Endothelial cell of umbilical vein (primary cell): ENCODE results near the gene TPMT. TPM values are rescaled to one million over a fixed set of nuclear protein-coding genes. Genes with fewer than 3 reads are reported as not detected.

Experiments used
- BruUV-seq: library from RNA; stranded (reverse); fragments of 400-500 nt; replicated peaks from 2 replicates; lab custom pipeline; 2021; lab: Mats Ljungman, UMichigan
- CTCF ChIA-PET: fragments of 300-600, 350-600 bp; sonication (Branson Sonifier 250); formaldehyde crosslinking; loops from one replicate; lab custom pipeline; 2021; ENCODE audit warnings: antibody characterized with exemption, inconsistent platforms; lab: Charles Lee
- POLR2A ChIA-PET: fragments of 300-600, 350-600 bp; sonication (Branson Sonifier 250); formaldehyde crosslinking; loops from one replicate; lab custom pipeline; 2021; ENCODE audit warnings: antibody characterized with exemption, inconsistent platforms; lab: Charles Lee
- DNase-seq: peaks from one replicate; pipeline ENCODE4 v3.0.0-alpha.2; 2011; ENCODE audit warnings: low read depth, low spot score
- FAIRE-seq: peaks from 2 replicates; lab custom pipeline; 2011; peaks lifted over from hg19 to GRCh38; lab: Jason Lieb, UNC
- H2AFZ ChIP-seq: 2 replicates; pipeline ENCODE4 v1.6.0; 2012; ENCODE audit warnings: low read depth, low read length, control low read depth, inconsistent platforms
- H3K27ac ChIP-seq: 2 replicates; pipeline ENCODE4 v1.5.1; 2011; ENCODE audit warnings: low read depth, mild to moderate bottlenecking, control low read depth, low read length, moderate library complexity; ENCODE audit not compliant: insufficient read depth
- H3K27me3 ChIP-seq, 2 experiments: 2 replicates each; pipeline versions ENCODE4 v1.6.0 to v1.6.1; 2011; ENCODE audit warnings: low read length in 2 of 2, mixed read lengths in 1 of 2; ENCODE audit not compliant: control insufficient read depth in 2 of 2, insufficient read depth in 2 of 2
- H3K36me3 ChIP-seq, 2 experiments: 2 replicates in 1 of 2; 3 replicates in 1 of 2; pipeline ENCODE4 v1.5.1; 2011; ENCODE audit warnings: low read length in 2 of 2, mild to moderate bottlenecking in 1 of 2, moderate library complexity in 1 of 2; ENCODE audit not compliant: control insufficient read depth in 2 of 2, insufficient read depth in 2 of 2; ENCODE audit errors: extremely low read depth in 1 of 2
- H3K4me1 ChIP-seq: 3 replicates; pipeline ENCODE4 v1.5.1; 2011; ENCODE audit warnings: mild to moderate bottlenecking, low read length; ENCODE audit not compliant: control insufficient read depth, insufficient read depth; ENCODE audit errors: extremely low read depth
- H3K4me2 ChIP-seq: 2 replicates; pipeline ENCODE4 v1.6.1; 2011; ENCODE audit warnings: low read length, control low read depth, mixed read lengths; ENCODE audit not compliant: insufficient read depth
- H3K4me3 ChIP-seq, 3 experiments: fragments of 200-600 bp in 1 of 3; sonication (generic), shearing (Covaris generic) in 1 of 3; replicated peaks in 1 of 3; 2 replicates each; pipeline ENCODE4 v1.5.1; 2011 to 2016; ENCODE audit warnings: control low read depth in 3 of 3, low read length in 3 of 3, mild to moderate bottlenecking in 2 of 3, inconsistent platforms in 1 of 3, low read depth in 1 of 3, moderate library complexity in 1 of 3; ENCODE audit not compliant: insufficient read depth in 1 of 3
- H3K79me2 ChIP-seq: 2 replicates; pipeline ENCODE4 v1.6.0; 2012; ENCODE audit warnings: low read length, inconsistent platforms; ENCODE audit not compliant: control insufficient read depth, insufficient read depth
- H3K9ac ChIP-seq: replicated peaks from 2 replicates; pipeline ENCODE3; 2011; ENCODE audit warnings: low read length, control low read depth; ENCODE audit not compliant: insufficient read depth; ENCODE audit errors: extremely low read depth
- H3K9me1 ChIP-seq: replicated peaks from 3 replicates; pipeline ENCODE4 v1.6.0; 2011; ENCODE audit warnings: mild to moderate bottlenecking, low read length; ENCODE audit not compliant: control insufficient read depth, insufficient read depth; ENCODE audit errors: extremely low read depth
- H3K9me3 ChIP-seq: replicated peaks from 2 replicates; pipeline ENCODE4 v1.5.1; 2012; ENCODE audit warnings: low read length, inconsistent platforms; ENCODE audit not compliant: control insufficient read depth, insufficient read depth
- H4K20me1 ChIP-seq: replicated peaks from 2 replicates; pipeline ENCODE3; 2011; ENCODE audit warnings: mild to moderate bottlenecking, low read length; ENCODE audit not compliant: control insufficient read depth, insufficient read depth; ENCODE audit errors: extremely low read depth
- CTCF ChIP-seq, 2 donors: IDR thresholded peaks; 1 replicate in 1 of 2; 2 replicates in 1 of 2; pipeline ENCODE4 v1.5.1; 2011; ENCODE audit warnings: low read length in 2 of 2, mild to moderate bottlenecking in 2 of 2, moderate library complexity in 2 of 2, control low read depth in 1 of 2, inconsistent platforms in 1 of 2, low read depth in 1 of 2; ENCODE audit not compliant: insufficient read depth in 1 of 2; ENCODE audit errors: extremely low read depth in 1 of 2
- EZH2 ChIP-seq: IDR thresholded peaks from 2 replicates; pipeline ENCODE4 v1.6.1; 2012; ENCODE audit warnings: borderline replicate concordance, low read depth, mild to moderate bottlenecking, moderate library complexity, low read length, inconsistent platforms; ENCODE audit not compliant: severe bottlenecking
- FOS ChIP-seq: IDR thresholded peaks from 2 replicates; pipeline ENCODE4 v1.6.1; 2011; ENCODE audit warnings: mild to moderate bottlenecking, low read length, moderate library complexity, borderline replicate concordance; ENCODE audit not compliant: insufficient read depth
- GATA2 ChIP-seq: IDR thresholded peaks from 2 replicates; pipeline ENCODE4 v1.7.0; 2011; ENCODE audit warnings: low read depth, mild to moderate bottlenecking, moderate library complexity, mixed read lengths, low read length; ENCODE audit not compliant: insufficient read length, insufficient read depth
- JUN ChIP-seq: IDR thresholded peaks from 2 replicates; pipeline ENCODE4 v1.6.1; 2011; ENCODE audit warnings: borderline replicate concordance, low read depth; ENCODE audit not compliant: insufficient read length, insufficient read depth
- MAX ChIP-seq: IDR thresholded peaks from 2 replicates; pipeline ENCODE4 v1.6.1; 2011; ENCODE audit not compliant: insufficient read depth, insufficient read length
- MYC ChIP-seq: IDR thresholded peaks from one replicate; pipeline ENCODE4 v1.6.1; 2011; ENCODE audit warnings: mild to moderate bottlenecking, low read depth, low read length
- POLR2AphosphoS5 ChIP-seq: IDR thresholded peaks from 2 replicates; pipeline ENCODE4 v1.6.1; 2012; ENCODE audit warnings: low read depth, mild to moderate bottlenecking, control low read depth, low read length, moderate library complexity; ENCODE audit not compliant: insufficient read depth
- dilution Hi-C: fragments of 300-500 bp; cut with MboI; formaldehyde crosslinking; loops from one replicate; pipeline ENCODE4 v1.15.0; 2019; ENCODE audit warnings: low sequenced_read_pairs; ENCODE audit not compliant: extremely low pct_ligation_motif_present
- intact Hi-C: fragments of 100-400 bp; cut with micrococcal nuclease; formaldehyde crosslinking; loops from one replicate; pipeline ENCODE4 v1.10.0; 2022
- polyA plus RNA-seq, 4 experiments: library from polyadenylated mRNA; depleted of rRNA in 3 of 4; stranded (reverse) in 3 of 4; unstranded in 1 of 4; fragments of >200 nt; gene quantifications; 2 replicates each; pipeline versions ENCODE4 v1.2.1 to v1.2.3, GENCODE V29; 2011 to 2012; ENCODE audit warnings: missing spikeins in 1 of 4
- total RNA-seq: library from RNA; stranded (reverse); gene quantifications from 2 replicates; pipeline ENCODE4 v1.2.3, GENCODE V29; 2021

The TPMT gene
- total and polyA plus RNA-seq, 2 donors (not counting 3 experiments of a cell fraction or from before 2014, with no cell fraction given) = 6.5 to 11.1 TPM

GRCh38 chr6:18107061-18107460, 47.8 kb downstream of the TPMT start:
- ChIA-PET POLR2A (no interaction called here), CTCF (no interaction called here)
- Histone ChIP-seq H3K27me3 (no peaks in the 10 kb centered on the region), H2AFZ (no peak overlapping the region), H3K4me2 (no peak overlapping the region), H3K4me1 (no peaks in the 10 kb centered on the region), H3K4me3 (no peak overlapping the region), H3K79me2 (no peaks in the 10 kb centered on the region), H4K20me1 (no peaks in the 10 kb centered on the region), H3K27ac (no peak overlapping the region), H3K9me3 (no peaks in the 10 kb centered on the region), H3K9ac (no peak overlapping the region), H3K36me3 (no peaks in the 10 kb centered on the region), H3K9me1 (no peaks in the 10 kb centered on the region)
- intact Hi-C loops = no loop called here
- DNase-seq (no peak), FAIRE-seq (no peak)
- TF ChIP-seq FOS = no peak
- no peak for TF ChIP-seq POLR2AphosphoS5
- no peak for TF ChIP-seq JUN
- no peak for TF ChIP-seq EZH2
- no peak for TF ChIP-seq CTCF (IDR thresholded peaks at IDR 0.05; ENCODE audit: extremely low read depth in 1 of 2, insufficient read depth in 1 of 2, low read depth in 1 of 2, low read length in 2 of 2)
- TF ChIP-seq GATA2 = no peak
- TF ChIP-seq MYC = no peak
- no peak for TF ChIP-seq MAX
- dilution Hi-C loops = no loop called here
- no TSS peak for BruUV-seq
